Measurements from ENCODE around the gene LTBP1. TPM values are rescaled to one million over a fixed set of nuclear protein-coding genes. Genes with fewer than 3 reads are reported as not detected.

The LTBP1 gene
- total RNA-seq, 1 experiment from 2014 or later = 28.5 TPM

GRCh38 chr2:33372940-33373553 is 426.3 kb downstream of the LTBP1 start:
- Mint-ChIP-seq H3K27me3 (ENCODE audit: low read depth) (no peaks in the 10 kb centered on the region), H3K9me3 (no peaks in the 10 kb centered on the region), H3K4me3 (no peak overlapping the region), H3K4me1 (peaks cover 12% of the 10 kb centered on the region in 2 experiments), H3K36me3 (ENCODE audit: insufficient read depth in 1 of 3, low read depth in 3 of 3) (no peaks in the 10 kb centered on the region), H3K27ac (no peak overlapping the region)
- H3K9ac ChIP-seq (ENCODE audit: extremely low read depth, insufficient read length, low read length) = no peak overlapping the region
- H2BK15ac ChIP-seq (ENCODE audit: low read depth, low read length) = no peak overlapping the region
- no peak overlapping the region for H2BK5ac ChIP-seq (ENCODE audit: insufficient read length, low read length)
- no peak overlapping the region for H3K56ac ChIP-seq (ENCODE audit: insufficient read length, low read depth, low read length)
- H3K14ac ChIP-seq (ENCODE audit: insufficient read depth, low read length) = no peak overlapping the region
- H3K27ac ChIP-seq (ENCODE audit: insufficient read length, low read depth, low read length) = no peak overlapping the region
- no peak overlapping the region for H4K5ac ChIP-seq (ENCODE audit: insufficient read length, low read depth, low read length)
- DNase-seq = no peak
- no peaks in the 10 kb centered on the region for H3K79me2 ChIP-seq (ENCODE audit: insufficient read depth, low read length)
- TF ChIP-seq, protein P1, sequence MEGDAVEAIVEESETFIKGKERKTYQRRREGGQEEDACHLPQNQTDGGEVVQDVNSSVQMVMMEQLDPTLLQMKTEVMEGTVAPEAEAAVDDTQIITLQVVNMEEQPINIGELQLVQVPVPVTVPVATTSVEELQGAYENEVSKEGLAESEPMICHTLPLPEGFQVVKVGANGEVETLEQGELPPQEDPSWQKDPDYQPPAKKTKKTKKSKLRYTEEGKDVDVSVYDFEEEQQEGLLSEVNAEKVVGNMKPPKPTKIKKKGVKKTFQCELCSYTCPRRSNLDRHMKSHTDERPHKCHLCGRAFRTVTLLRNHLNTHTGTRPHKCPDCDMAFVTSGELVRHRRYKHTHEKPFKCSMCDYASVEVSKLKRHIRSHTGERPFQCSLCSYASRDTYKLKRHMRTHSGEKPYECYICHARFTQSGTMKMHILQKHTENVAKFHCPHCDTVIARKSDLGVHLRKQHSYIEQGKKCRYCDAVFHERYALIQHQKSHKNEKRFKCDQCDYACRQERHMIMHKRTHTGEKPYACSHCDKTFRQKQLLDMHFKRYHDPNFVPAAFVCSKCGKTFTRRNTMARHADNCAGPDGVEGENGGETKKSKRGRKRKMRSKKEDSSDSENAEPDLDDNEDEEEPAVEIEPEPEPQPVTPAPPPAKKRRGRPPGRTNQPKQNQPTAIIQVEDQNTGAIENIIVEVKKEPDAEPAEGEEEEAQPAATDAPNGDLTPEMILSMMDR (conservative IDR thresholded peaks at IDR 0.05) = peak; percentile 82
- H3K27me3 ChIP-seq (ENCODE audit: insufficient read depth, low read length) = no peaks in the 10 kb centered on the region
- no peaks in the 10 kb centered on the region for H3K9me3 ChIP-seq (ENCODE audit: control insufficient read depth, low read depth, low read length)
- no peak overlapping the region for H3K4me2 ChIP-seq (ENCODE audit: insufficient read depth, insufficient read length, low read length)
- no peak overlapping the region for H3T11ph ChIP-seq (ENCODE audit: low read length)
- H3K18ac ChIP-seq (ENCODE audit: insufficient read length, low read depth, low read length) = no peak overlapping the region
- H3K23me2 ChIP-seq (ENCODE audit: insufficient read length, low read depth, low read length, poor library complexity, severe bottlenecking) = no peaks in the 10 kb centered on the region
- no peak overlapping the region for H4K8ac ChIP-seq (replicated peaks; ENCODE audit: insufficient read length, low read depth, low read length)
- H4K91ac ChIP-seq (ENCODE audit: insufficient read length, low read depth, low read length) = no peak overlapping the region
- H3K4ac ChIP-seq (ENCODE audit: low read depth, low read length) = no peak overlapping the region
- H3K4me1 ChIP-seq (ENCODE audit: insufficient read depth, low read length) = no peaks in the 10 kb centered on the region
- no peak overlapping the region for H2AK5ac ChIP-seq (ENCODE audit: insufficient read length, low read length)
- no peaks in the 10 kb centered on the region for H3K79me1 ChIP-seq (ENCODE audit: insufficient read depth, low read depth, low read length, poor library complexity, severe bottlenecking)
- H4K20me1 ChIP-seq (ENCODE audit: control insufficient read depth, insufficient read depth, insufficient read length) = no peaks in the 10 kb centered on the region
- no CpG with 5 or more reads among the region's 5 CpGs for WGBS (ENCODE audit: extremely low coverage, insufficient read length, low lambda C conversion rate)
- no peak overlapping the region for H3K23ac ChIP-seq (ENCODE audit: insufficient read length, low read depth, low read length)
- no peak overlapping the region for H2BK12ac ChIP-seq (ENCODE audit: insufficient read length, low read depth, low read length)
- H2AFZ ChIP-seq (ENCODE audit: low read length) = no peak overlapping the region
- H2BK120ac ChIP-seq (ENCODE audit: low read depth, low read length, poor library complexity, severe bottlenecking) = no peak overlapping the region
- H2BK20ac ChIP-seq (ENCODE audit: low read depth, low read length, poor library complexity, severe bottlenecking) = no peak overlapping the region
